ENCODE data around the gene PLPP7.

- TF ChIP-seq, protein P1, sequence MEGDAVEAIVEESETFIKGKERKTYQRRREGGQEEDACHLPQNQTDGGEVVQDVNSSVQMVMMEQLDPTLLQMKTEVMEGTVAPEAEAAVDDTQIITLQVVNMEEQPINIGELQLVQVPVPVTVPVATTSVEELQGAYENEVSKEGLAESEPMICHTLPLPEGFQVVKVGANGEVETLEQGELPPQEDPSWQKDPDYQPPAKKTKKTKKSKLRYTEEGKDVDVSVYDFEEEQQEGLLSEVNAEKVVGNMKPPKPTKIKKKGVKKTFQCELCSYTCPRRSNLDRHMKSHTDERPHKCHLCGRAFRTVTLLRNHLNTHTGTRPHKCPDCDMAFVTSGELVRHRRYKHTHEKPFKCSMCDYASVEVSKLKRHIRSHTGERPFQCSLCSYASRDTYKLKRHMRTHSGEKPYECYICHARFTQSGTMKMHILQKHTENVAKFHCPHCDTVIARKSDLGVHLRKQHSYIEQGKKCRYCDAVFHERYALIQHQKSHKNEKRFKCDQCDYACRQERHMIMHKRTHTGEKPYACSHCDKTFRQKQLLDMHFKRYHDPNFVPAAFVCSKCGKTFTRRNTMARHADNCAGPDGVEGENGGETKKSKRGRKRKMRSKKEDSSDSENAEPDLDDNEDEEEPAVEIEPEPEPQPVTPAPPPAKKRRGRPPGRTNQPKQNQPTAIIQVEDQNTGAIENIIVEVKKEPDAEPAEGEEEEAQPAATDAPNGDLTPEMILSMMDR (IDR thresholded peaks at IDR 0.05): no peak
- TF ChIP-seq SMC3 (IDR thresholded peaks at IDR 0.05) (no peak), NPAS2 (CRISPR knock-in tag; IDR thresholded peaks at IDR 0.05; ENCODE audit: borderline replicate concordance) (no peak), USF2 (IDR thresholded peaks at IDR 0.05) (no peak), POLR2A (IDR thresholded peaks at IDR 0.05; ENCODE audit: low read length) (no peak), RFX5 (IDR thresholded peaks at IDR 0.05) (no peak), EP300 (IDR thresholded peaks at IDR 0.05) (no peak), JUN (IDR thresholded peaks at IDR 0.05) (no peak), ZSCAN20 (CRISPR knock-in tag; IDR thresholded peaks at IDR 0.05) (no peak), FOXS1 (CRISPR knock-in tag; IDR thresholded peaks at IDR 0.05) (no peak), ELK1 (IDR thresholded peaks at IDR 0.05; ENCODE audit: low read depth, low read length) (no peak), CEBPB (IDR thresholded peaks at IDR 0.05) (no peak)
- TF ChIP-seq, protein P2, sequence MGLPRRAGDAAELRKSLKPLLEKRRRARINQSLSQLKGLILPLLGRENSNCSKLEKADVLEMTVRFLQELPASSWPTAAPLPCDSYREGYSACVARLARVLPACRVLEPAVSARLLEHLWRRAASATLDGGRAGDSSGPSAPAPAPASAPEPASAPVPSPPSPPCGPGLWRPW (IDR thresholded peaks at IDR 0.05): no peak
- TF ChIP-seq, protein P3, sequence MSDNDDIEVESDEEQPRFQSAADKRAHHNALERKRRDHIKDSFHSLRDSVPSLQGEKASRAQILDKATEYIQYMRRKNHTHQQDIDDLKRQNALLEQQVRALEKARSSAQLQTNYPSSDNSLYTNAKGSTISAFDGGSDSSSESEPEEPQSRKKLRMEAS (IDR thresholded peaks at IDR 0.05): no peak
Observed at GRCh38 chr9:131323629-131324028, 34.1 kb downstream of the PLPP7 start.

All from A549 (cell line).